GM06990 (cell line): Measurements from ENCODE around the gene NMNAT3.

Experiments used
- DNase-seq: peaks from one replicate; pipeline ENCODE4 v3.0.0-alpha.2; 2011; ENCODE audit not compliant: insufficient read length; ENCODE audit errors: extremely low read depth
- H3K27me3 ChIP-seq: replicated peaks from 2 replicates; pipeline ENCODE4 v1.6.0; 2011; ENCODE audit warnings: low read length; ENCODE audit not compliant: control insufficient read depth, insufficient read depth
- H3K36me3 ChIP-seq: 2 replicates; pipeline ENCODE4 v1.5.1; 2011; ENCODE audit warnings: low read length; ENCODE audit not compliant: control insufficient read depth, insufficient read depth
- H3K4me3 ChIP-seq: replicated peaks from 2 replicates; pipeline ENCODE4 v1.5.1; 2011; ENCODE audit warnings: low read depth, mild to moderate bottlenecking, control low read depth, low read length
- CTCF ChIP-seq: IDR thresholded peaks from 2 replicates; pipeline ENCODE4 v1.5.1; 2011; ENCODE audit warnings: low read length, control low read depth, mild to moderate bottlenecking, inconsistent platforms; ENCODE audit not compliant: insufficient read depth, poor library complexity, severe bottlenecking

Gene NMNAT3

GRCh38 chr3:139670196-139670595 lies 7.6 kb downstream of the NMNAT3 start:
- TF ChIP-seq CTCF: no peak
- Histone ChIP-seq H3K36me3 (no peaks in the 10 kb centered on the region), H3K27me3 (no peaks in the 10 kb centered on the region; the same call in 1 of the 2 replicates), H3K4me3 (no peak overlapping the region)
- DNase-seq: no peak

- no peak for DNase-seq
- TF ChIP-seq CTCF: no peak
- Histone ChIP-seq H3K4me3 (no peak overlapping the region), H3K36me3 (no peaks in the 10 kb centered on the region), H3K27me3 (no peaks in the 10 kb centered on the region; the same call in 1 of the 2 replicates)
Measured at GRCh38 chr3:139668332-139668731, 9.4 kb downstream of the NMNAT3 start.

GRCh38 chr3:139664958-139665357 lies 12.8 kb downstream of the NMNAT3 start:
- no peak for DNase-seq
- Histone ChIP-seq H3K27me3 (no peaks in the 10 kb centered on the region), H3K36me3 (no peaks in the 10 kb centered on the region), H3K4me3 (no peak overlapping the region)
- TF ChIP-seq CTCF: no peak

GRCh38 chr3:139660269-139660668 lies 17.5 kb downstream of the NMNAT3 start:
- Histone ChIP-seq H3K36me3 (no peaks in the 10 kb centered on the region), H3K4me3 (no peak overlapping the region), H3K27me3 (no peaks in the 10 kb centered on the region; the same call in 1 of the 2 replicates)
- no peak for DNase-seq
- no peak for TF ChIP-seq CTCF

GRCh38 chr3:139659511-139659910 lies 18.3 kb downstream of the NMNAT3 start:
- H3K4me3 ChIP-seq: no peak overlapping the region
- no peaks in the 10 kb centered on the region for H3K36me3 ChIP-seq
- no peak for TF ChIP-seq CTCF
- peaks cover 2% of the 10 kb centered on the region for H3K27me3 ChIP-seq
- no peak for DNase-seq

- no peak for TF ChIP-seq CTCF
- no peak for DNase-seq
- Histone ChIP-seq H3K36me3 (no peaks in the 10 kb centered on the region), H3K27me3 (peaks cover 3% of the 10 kb centered on the region), H3K4me3 (no peak overlapping the region)
Measured at GRCh38 chr3:139657936-139658335, 19.8 kb downstream of the NMNAT3 start.
